ENCODE results near the gene TEX51.
A peak's percentile ranks its signal among the peaks of the same experiment; 100 is the strongest.

TEX51 gene

GRCh38 chr2:126879348-126880298, 19.1 kb upstream of the TEX51 start:
- DNase-seq = no peak

- no peak for DNase-seq
These were observed 18.4 kb upstream of the TEX51 start for GRCh38 chr2:126880324-126880723.

- no peak for DNase-seq
These were observed 17.9 kb upstream of the TEX51 start for GRCh38 chr2:126880817-126881216.

GRCh38 chr2:126881591-126881990, 17.1 kb upstream of the TEX51 start:
- no peak for DNase-seq

- DNase-seq = no peak
These were observed 16.5 kb upstream of the TEX51 start for GRCh38 chr2:126882181-126882580.

- DNase-seq = no peak
These were observed 15.7 kb upstream of the TEX51 start for GRCh38 chr2:126882736-126883665.

- DNase-seq = no peak
These were observed 15.0 kb upstream of the TEX51 start for GRCh38 chr2:126883666-126884040.

GRCh38 chr2:126884861-126885750, 13.6 kb upstream of the TEX51 start:
- DNase-seq = no peak

- DNase-seq = peak; percentile 79
These were observed 12.9 kb upstream of the TEX51 start for GRCh38 chr2:126885751-126886210.

GRCh38 chr2:126886211-126886915, 12.3 kb upstream of the TEX51 start:
- peak; percentile 84 for DNase-seq

- no peak for DNase-seq
These were observed 11.8 kb upstream of the TEX51 start for GRCh38 chr2:126886916-126887280.

- no peak for DNase-seq
These were observed 11.2 kb upstream of the TEX51 start for GRCh38 chr2:126887506-126887905.

- no peak for DNase-seq
These were observed 10.6 kb upstream of the TEX51 start for GRCh38 chr2:126888046-126888445.

- no peak for DNase-seq
These were observed 9.6 kb upstream of the TEX51 start for GRCh38 chr2:126889071-126889470.

GRCh38 chr2:126889496-126890135, 9.1 kb upstream of the TEX51 start:
- no peak for DNase-seq

GRCh38 chr2:126890136-126890510, 8.6 kb upstream of the TEX51 start:
- DNase-seq = no peak

GRCh38 chr2:126890551-126891450, 7.9 kb upstream of the TEX51 start:
- DNase-seq = peak; percentile 5

GRCh38 chr2:126891681-126892500, 6.8 kb upstream of the TEX51 start:
- peak; percentile 45 for DNase-seq

- peak; percentile 6 for DNase-seq
These were observed 5.5 kb upstream of the TEX51 start for GRCh38 chr2:126893153-126893552.

Measured in femur (tissue), 1 donor.